ENCODE results near the gene THG1L.

Gene THG1L

DNA sequence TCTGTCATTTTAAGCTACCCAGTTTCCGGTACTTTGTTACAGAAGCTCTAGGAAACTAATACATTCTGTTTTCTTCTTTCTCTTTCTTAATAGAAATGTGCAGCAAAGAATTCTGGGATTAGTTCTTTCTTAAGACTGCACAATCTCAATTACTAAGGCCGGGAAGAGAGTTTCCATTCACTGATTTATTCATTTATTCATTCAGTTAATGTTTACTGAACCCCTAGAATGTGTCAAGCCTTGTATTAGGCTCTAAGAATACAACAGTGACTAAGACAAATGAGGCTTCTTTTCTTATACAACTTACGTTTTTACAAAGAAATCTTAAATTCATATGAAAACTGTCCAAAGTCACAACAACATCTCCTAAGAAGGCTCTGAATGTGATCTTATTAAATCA, 27.5 kb upstream of the THG1L start:
- DNase-seq (ENCODE audit: low spot score): no peak
- in situ Hi-C loops (cut with MboI; ENCODE audit: low pct_unique_long_range_greater_than_20kb, low sequenced_read_pairs, unreplicated experiment): no loop called here
- TF ChIP-seq, protein P1, sequence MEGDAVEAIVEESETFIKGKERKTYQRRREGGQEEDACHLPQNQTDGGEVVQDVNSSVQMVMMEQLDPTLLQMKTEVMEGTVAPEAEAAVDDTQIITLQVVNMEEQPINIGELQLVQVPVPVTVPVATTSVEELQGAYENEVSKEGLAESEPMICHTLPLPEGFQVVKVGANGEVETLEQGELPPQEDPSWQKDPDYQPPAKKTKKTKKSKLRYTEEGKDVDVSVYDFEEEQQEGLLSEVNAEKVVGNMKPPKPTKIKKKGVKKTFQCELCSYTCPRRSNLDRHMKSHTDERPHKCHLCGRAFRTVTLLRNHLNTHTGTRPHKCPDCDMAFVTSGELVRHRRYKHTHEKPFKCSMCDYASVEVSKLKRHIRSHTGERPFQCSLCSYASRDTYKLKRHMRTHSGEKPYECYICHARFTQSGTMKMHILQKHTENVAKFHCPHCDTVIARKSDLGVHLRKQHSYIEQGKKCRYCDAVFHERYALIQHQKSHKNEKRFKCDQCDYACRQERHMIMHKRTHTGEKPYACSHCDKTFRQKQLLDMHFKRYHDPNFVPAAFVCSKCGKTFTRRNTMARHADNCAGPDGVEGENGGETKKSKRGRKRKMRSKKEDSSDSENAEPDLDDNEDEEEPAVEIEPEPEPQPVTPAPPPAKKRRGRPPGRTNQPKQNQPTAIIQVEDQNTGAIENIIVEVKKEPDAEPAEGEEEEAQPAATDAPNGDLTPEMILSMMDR (IDR thresholded peaks at IDR 0.05; ENCODE audit: extremely low read depth, insufficient read depth, missing control alignments): no peak

DNA sequence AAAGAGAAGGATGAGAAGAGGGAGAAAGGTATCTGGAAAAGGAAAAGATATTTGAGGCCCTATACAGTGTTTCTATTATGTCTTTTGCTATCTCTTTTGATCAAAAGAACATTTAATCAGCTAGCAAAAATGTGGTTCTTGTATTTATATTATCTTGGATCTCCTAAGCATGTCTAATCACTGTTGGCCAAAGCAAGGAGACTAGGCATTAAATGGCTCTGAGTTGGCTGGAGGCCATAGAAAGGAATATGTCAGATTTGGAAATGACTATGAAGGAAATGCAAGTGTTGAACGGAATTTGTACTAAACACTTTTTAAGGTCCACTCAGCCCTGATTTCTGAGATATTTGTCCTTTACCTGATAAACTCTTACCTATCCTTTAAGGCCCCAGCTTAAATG, 22.4 kb upstream of the THG1L start:
- no peak for DNase-seq (ENCODE audit: low spot score)
- in situ Hi-C loops (cut with MboI; ENCODE audit: low pct_unique_long_range_greater_than_20kb, low sequenced_read_pairs, unreplicated experiment): no loop called here
- TF ChIP-seq, protein P1 (IDR thresholded peaks at IDR 0.05; ENCODE audit: extremely low read depth, insufficient read depth, missing control alignments): no peak

DNA sequence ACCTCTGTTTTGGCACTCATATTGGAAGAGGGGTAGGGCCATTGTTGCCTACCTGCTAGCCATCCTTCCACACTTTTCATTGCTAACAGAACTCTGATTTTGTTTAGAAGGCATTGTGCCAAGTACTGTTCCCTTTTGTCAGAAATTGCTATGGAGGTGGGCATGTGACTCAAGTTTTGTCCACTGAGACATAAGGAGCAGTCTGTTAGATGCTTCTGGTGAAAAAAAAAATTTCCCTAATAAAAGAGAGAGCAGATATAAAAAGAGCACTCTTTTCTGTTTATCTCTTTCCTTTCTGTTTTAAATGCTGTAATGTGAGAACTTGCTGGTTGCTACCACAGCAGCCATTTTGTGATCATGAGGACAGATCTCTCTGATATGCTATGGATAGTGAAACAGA, 21.9 kb upstream of the THG1L start:
- in situ Hi-C loops (cut with MboI; ENCODE audit: low pct_unique_long_range_greater_than_20kb, low sequenced_read_pairs, unreplicated experiment): no loop called here
- DNase-seq (ENCODE audit: low spot score): no peak
- TF ChIP-seq, protein P1 (IDR thresholded peaks at IDR 0.05; ENCODE audit: extremely low read depth, insufficient read depth, missing control alignments): no peak

DNA sequence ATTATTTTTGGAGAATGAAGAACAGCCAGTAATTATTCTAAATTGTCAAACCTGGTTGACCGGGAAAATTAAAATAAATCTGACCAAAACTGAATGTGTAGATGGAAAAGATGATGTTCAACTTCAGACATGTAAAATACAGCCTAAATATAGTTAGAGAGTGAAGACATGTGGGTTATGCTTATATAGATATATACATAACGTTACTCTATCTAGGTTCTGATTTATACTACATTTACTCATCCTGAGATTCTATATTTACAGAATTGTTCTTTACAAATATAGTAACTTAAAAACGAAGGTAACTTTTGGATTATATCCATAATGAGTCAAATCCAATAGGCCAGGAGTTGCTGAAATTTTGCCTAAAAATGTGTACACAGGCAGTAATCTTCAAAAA, 20.8 kb upstream of the THG1L start:
- in situ Hi-C loops (cut with MboI; ENCODE audit: low pct_unique_long_range_greater_than_20kb, low sequenced_read_pairs, unreplicated experiment): no loop called here
- DNase-seq (ENCODE audit: low spot score): no peak
- TF ChIP-seq, protein P1 (IDR thresholded peaks at IDR 0.05; ENCODE audit: extremely low read depth, insufficient read depth, missing control alignments): no peak

DNA sequence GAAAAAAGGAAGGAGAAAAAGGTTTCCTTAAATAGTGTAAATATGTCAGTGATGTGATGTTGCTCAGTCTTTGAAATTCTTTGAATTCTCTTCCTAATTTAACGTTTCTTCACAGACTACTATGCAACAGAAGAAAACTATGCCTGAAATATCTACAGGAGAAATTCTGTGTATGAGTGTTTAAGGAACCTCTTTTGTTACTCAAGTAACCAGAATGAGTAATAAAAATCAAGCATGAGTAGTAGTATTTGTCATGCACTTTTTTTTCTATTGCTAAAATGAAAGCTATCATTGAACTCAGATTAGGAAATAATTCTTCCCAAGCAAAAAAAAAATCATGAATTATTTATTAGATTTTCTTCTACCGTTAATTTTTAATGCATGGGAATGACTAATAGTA, 20.3 kb upstream of the THG1L start:
- TF ChIP-seq, protein P1 (IDR thresholded peaks at IDR 0.05; ENCODE audit: extremely low read depth, insufficient read depth, missing control alignments): no peak
- in situ Hi-C loops (cut with MboI; ENCODE audit: low pct_unique_long_range_greater_than_20kb, low sequenced_read_pairs, unreplicated experiment): no loop called here
- no peak for DNase-seq (ENCODE audit: low spot score)

DNA sequence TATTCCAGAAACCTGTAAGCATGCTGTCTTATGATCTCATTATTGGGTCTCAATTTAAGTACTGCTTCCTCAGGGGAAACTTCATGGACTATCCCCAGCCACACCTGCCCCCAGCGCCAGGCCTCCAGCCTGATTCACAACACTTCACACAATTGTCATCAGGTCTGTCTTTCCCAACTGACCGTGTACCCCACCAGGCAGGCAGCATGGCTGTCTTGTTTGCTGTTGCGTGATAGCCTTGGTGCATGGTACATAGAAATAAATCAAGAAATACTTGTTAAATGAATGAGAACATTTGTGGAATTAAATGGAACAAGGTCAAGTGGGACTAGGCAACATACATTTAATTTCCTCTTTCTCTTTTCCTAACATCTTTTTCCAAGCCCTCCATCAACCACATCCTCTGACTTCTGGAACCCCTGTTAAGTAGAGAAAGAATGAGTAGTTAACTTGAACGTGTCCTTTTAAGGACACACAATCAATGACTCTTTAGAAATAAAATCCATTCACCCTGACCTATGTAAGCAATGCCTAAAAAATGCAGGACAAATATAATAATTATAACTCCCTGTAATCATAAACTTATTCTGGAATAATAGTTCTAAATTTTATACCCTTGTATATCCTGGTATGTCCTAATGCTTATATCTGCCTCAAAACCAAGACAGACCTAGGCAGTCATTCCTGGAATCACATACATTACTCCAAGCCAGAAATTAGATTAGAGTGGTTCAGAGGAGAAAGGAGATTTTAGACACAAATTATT, 17.2 kb upstream of the THG1L start:
- DNase-seq (ENCODE audit: low spot score): no peak
- TF ChIP-seq, protein P1 (IDR thresholded peaks at IDR 0.05; ENCODE audit: extremely low read depth, insufficient read depth, missing control alignments): no peak
- in situ Hi-C loops (cut with MboI; ENCODE audit: low pct_unique_long_range_greater_than_20kb, low sequenced_read_pairs, unreplicated experiment): no loop called here

Data from GM13977 (cell line).